Endothelial cell of umbilical vein (primary cell): Measurements from ENCODE around the gene CROCC2. TPM values are rescaled to one million over a fixed set of nuclear protein-coding genes. Genes with fewer than 3 reads are reported as not detected.

Experiments
- BruUV-seq: library from RNA; stranded (reverse); fragments of 400-500 nt; replicated peaks from 2 replicates; lab custom pipeline; 2021; lab: Mats Ljungman, UMichigan
- CTCF ChIA-PET: fragments of 300-600, 350-600 bp; sonication (Branson Sonifier 250); formaldehyde crosslinking; loops from one replicate; lab custom pipeline; 2021; ENCODE audit warnings: antibody characterized with exemption, inconsistent platforms; lab: Charles Lee
- POLR2A ChIA-PET: fragments of 300-600, 350-600 bp; sonication (Branson Sonifier 250); formaldehyde crosslinking; loops from one replicate; lab custom pipeline; 2021; ENCODE audit warnings: antibody characterized with exemption, inconsistent platforms; lab: Charles Lee
- DNase-seq: peaks from one replicate; pipeline ENCODE4 v3.0.0-alpha.2; 2011; ENCODE audit warnings: low read depth, low spot score
- FAIRE-seq: peaks from 2 replicates; lab custom pipeline; 2011; peaks lifted over from hg19 to GRCh38; lab: Jason Lieb, UNC
- H2AFZ ChIP-seq: 2 replicates; pipeline ENCODE4 v1.6.0; 2012; ENCODE audit warnings: low read depth, low read length, control low read depth, inconsistent platforms
- H3K27ac ChIP-seq: 2 replicates; pipeline ENCODE4 v1.5.1; 2011; ENCODE audit warnings: low read depth, mild to moderate bottlenecking, control low read depth, low read length, moderate library complexity; ENCODE audit not compliant: insufficient read depth
- H3K27me3 ChIP-seq, 2 experiments: 2 replicates each; pipeline versions ENCODE4 v1.6.0 to v1.6.1; 2011; ENCODE audit warnings: low read length in 2 of 2, mixed read lengths in 1 of 2; ENCODE audit not compliant: control insufficient read depth in 2 of 2, insufficient read depth in 2 of 2
- H3K36me3 ChIP-seq, 2 experiments: 2 replicates in 1 of 2; 3 replicates in 1 of 2; pipeline ENCODE4 v1.5.1; 2011; ENCODE audit warnings: low read length in 2 of 2, mild to moderate bottlenecking in 1 of 2, moderate library complexity in 1 of 2; ENCODE audit not compliant: control insufficient read depth in 2 of 2, insufficient read depth in 2 of 2; ENCODE audit errors: extremely low read depth in 1 of 2
- H3K4me1 ChIP-seq: 3 replicates; pipeline ENCODE4 v1.5.1; 2011; ENCODE audit warnings: mild to moderate bottlenecking, low read length; ENCODE audit not compliant: control insufficient read depth, insufficient read depth; ENCODE audit errors: extremely low read depth
- H3K4me2 ChIP-seq: 2 replicates; pipeline ENCODE4 v1.6.1; 2011; ENCODE audit warnings: low read length, control low read depth, mixed read lengths; ENCODE audit not compliant: insufficient read depth
- H3K4me3 ChIP-seq, 3 experiments: fragments of 200-600 bp in 1 of 3; sonication (generic), shearing (Covaris generic) in 1 of 3; replicated peaks in 1 of 3; 2 replicates each; pipeline ENCODE4 v1.5.1; 2011 to 2016; ENCODE audit warnings: control low read depth in 3 of 3, low read length in 3 of 3, mild to moderate bottlenecking in 2 of 3, inconsistent platforms in 1 of 3, low read depth in 1 of 3, moderate library complexity in 1 of 3; ENCODE audit not compliant: insufficient read depth in 1 of 3
- H3K79me2 ChIP-seq: 2 replicates; pipeline ENCODE4 v1.6.0; 2012; ENCODE audit warnings: low read length, inconsistent platforms; ENCODE audit not compliant: control insufficient read depth, insufficient read depth
- H3K9ac ChIP-seq: replicated peaks from 2 replicates; pipeline ENCODE3; 2011; ENCODE audit warnings: low read length, control low read depth; ENCODE audit not compliant: insufficient read depth; ENCODE audit errors: extremely low read depth
- H3K9me1 ChIP-seq: replicated peaks from 3 replicates; pipeline ENCODE4 v1.6.0; 2011; ENCODE audit warnings: mild to moderate bottlenecking, low read length; ENCODE audit not compliant: control insufficient read depth, insufficient read depth; ENCODE audit errors: extremely low read depth
- H3K9me3 ChIP-seq: replicated peaks from 2 replicates; pipeline ENCODE4 v1.5.1; 2012; ENCODE audit warnings: low read length, inconsistent platforms; ENCODE audit not compliant: control insufficient read depth, insufficient read depth
- H4K20me1 ChIP-seq: replicated peaks from 2 replicates; pipeline ENCODE3; 2011; ENCODE audit warnings: mild to moderate bottlenecking, low read length; ENCODE audit not compliant: control insufficient read depth, insufficient read depth; ENCODE audit errors: extremely low read depth
- EZH2 ChIP-seq: IDR thresholded peaks from 2 replicates; pipeline ENCODE4 v1.6.1; 2012; ENCODE audit warnings: borderline replicate concordance, low read depth, mild to moderate bottlenecking, moderate library complexity, low read length, inconsistent platforms; ENCODE audit not compliant: severe bottlenecking
- FOS ChIP-seq: IDR thresholded peaks from 2 replicates; pipeline ENCODE4 v1.6.1; 2011; ENCODE audit warnings: mild to moderate bottlenecking, low read length, moderate library complexity, borderline replicate concordance; ENCODE audit not compliant: insufficient read depth
- GATA2 ChIP-seq: IDR thresholded peaks from 2 replicates; pipeline ENCODE4 v1.7.0; 2011; ENCODE audit warnings: low read depth, mild to moderate bottlenecking, moderate library complexity, mixed read lengths, low read length; ENCODE audit not compliant: insufficient read length, insufficient read depth
- JUN ChIP-seq: IDR thresholded peaks from 2 replicates; pipeline ENCODE4 v1.6.1; 2011; ENCODE audit warnings: borderline replicate concordance, low read depth; ENCODE audit not compliant: insufficient read length, insufficient read depth
- MAX ChIP-seq: IDR thresholded peaks from 2 replicates; pipeline ENCODE4 v1.6.1; 2011; ENCODE audit not compliant: insufficient read depth, insufficient read length
- MYC ChIP-seq: IDR thresholded peaks from one replicate; pipeline ENCODE4 v1.6.1; 2011; ENCODE audit warnings: mild to moderate bottlenecking, low read depth, low read length
- POLR2A ChIP-seq: IDR thresholded peaks from 2 replicates; pipeline ENCODE4 v1.6.1; 2012; ENCODE audit warnings: low read depth, mild to moderate bottlenecking, control low read depth, low read length
- POLR2AphosphoS5 ChIP-seq: IDR thresholded peaks from 2 replicates; pipeline ENCODE4 v1.6.1; 2012; ENCODE audit warnings: low read depth, mild to moderate bottlenecking, control low read depth, low read length, moderate library complexity; ENCODE audit not compliant: insufficient read depth
- dilution Hi-C: fragments of 300-500 bp; cut with MboI; formaldehyde crosslinking; loops from one replicate; pipeline ENCODE4 v1.15.0; 2019; ENCODE audit warnings: low sequenced_read_pairs; ENCODE audit not compliant: extremely low pct_ligation_motif_present
- intact Hi-C: fragments of 100-400 bp; cut with micrococcal nuclease; formaldehyde crosslinking; loops from one replicate; pipeline ENCODE4 v1.10.0; 2022
- polyA plus RNA-seq, 4 experiments: library from polyadenylated mRNA; depleted of rRNA in 3 of 4; stranded (reverse) in 3 of 4; unstranded in 1 of 4; fragments of >200 nt; gene quantifications; 2 replicates each; pipeline versions ENCODE4 v1.2.1 to v1.2.3, GENCODE V29; 2011 to 2012; ENCODE audit warnings: missing spikeins in 1 of 4
- total RNA-seq: library from RNA; stranded (reverse); gene quantifications from 2 replicates; pipeline ENCODE4 v1.2.3, GENCODE V29; 2021
- TF ChIP-seq, protein P1 (sequence below), 2 donors: IDR thresholded peaks; 1 replicate in 1 of 2; 2 replicates in 1 of 2; pipeline ENCODE4 v1.5.1; 2011; ENCODE audit warnings: low read length in 2 of 2, mild to moderate bottlenecking in 2 of 2, moderate library complexity in 2 of 2, control low read depth in 1 of 2, inconsistent platforms in 1 of 2, low read depth in 1 of 2; ENCODE audit not compliant: insufficient read depth in 1 of 2; ENCODE audit errors: extremely low read depth in 1 of 2

CROCC2 gene
- total and polyA plus RNA-seq, 2 donors (not counting 3 experiments of a cell fraction or from before 2014, with no cell fraction given) = not detected

DNA sequence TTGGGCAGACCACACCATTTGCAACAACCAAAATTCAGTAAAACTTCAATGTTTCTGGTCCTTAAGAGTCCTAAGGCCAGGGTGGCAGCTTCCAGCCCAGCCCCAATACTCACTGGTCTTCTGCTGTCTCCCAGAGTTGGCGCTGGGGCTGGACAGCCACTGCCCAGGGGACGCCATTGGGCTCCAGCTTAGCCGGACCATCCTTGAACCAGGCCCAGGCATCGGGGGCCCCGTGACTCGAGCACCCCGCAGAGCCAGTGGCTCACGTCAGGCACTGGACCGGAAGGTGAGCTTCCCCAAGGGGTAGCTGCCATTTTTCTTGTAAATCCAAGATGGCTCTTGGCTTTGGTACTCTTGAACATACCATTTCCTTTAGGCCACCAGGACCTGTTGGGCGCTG is 114.1 kb downstream of the CROCC2 start:
- Histone ChIP-seq H3K79me2 (no peaks in the 10 kb centered on the region), H2AFZ (no peak overlapping the region), H3K9me3 (no peaks in the 10 kb centered on the region), H3K27me3 (no peaks in the 10 kb centered on the region), H3K27ac (no peak overlapping the region), H3K4me3 (no peak overlapping the region), H3K4me1 (no peaks in the 10 kb centered on the region), H4K20me1 (no peaks in the 10 kb centered on the region), H3K9ac (no peak overlapping the region), H3K36me3 (no peaks in the 10 kb centered on the region), H3K9me1 (no peaks in the 10 kb centered on the region), H3K4me2 (no peak overlapping the region)
- no TSS peak for BruUV-seq
- CTCF ChIA-PET = interaction anchor here (1.1 kb wide), 1 partner anchor 10 kb away, joined by 7 read pairs; no protein-coding TSS in a partner anchor
- POLR2A ChIA-PET = no interaction called here
- intact Hi-C loops (no loop called here), dilution Hi-C loops (no loop called here)
- FAIRE-seq = no peak
- DNase-seq = no peak
- TF ChIP-seq, protein P1, sequence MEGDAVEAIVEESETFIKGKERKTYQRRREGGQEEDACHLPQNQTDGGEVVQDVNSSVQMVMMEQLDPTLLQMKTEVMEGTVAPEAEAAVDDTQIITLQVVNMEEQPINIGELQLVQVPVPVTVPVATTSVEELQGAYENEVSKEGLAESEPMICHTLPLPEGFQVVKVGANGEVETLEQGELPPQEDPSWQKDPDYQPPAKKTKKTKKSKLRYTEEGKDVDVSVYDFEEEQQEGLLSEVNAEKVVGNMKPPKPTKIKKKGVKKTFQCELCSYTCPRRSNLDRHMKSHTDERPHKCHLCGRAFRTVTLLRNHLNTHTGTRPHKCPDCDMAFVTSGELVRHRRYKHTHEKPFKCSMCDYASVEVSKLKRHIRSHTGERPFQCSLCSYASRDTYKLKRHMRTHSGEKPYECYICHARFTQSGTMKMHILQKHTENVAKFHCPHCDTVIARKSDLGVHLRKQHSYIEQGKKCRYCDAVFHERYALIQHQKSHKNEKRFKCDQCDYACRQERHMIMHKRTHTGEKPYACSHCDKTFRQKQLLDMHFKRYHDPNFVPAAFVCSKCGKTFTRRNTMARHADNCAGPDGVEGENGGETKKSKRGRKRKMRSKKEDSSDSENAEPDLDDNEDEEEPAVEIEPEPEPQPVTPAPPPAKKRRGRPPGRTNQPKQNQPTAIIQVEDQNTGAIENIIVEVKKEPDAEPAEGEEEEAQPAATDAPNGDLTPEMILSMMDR (IDR thresholded peaks at IDR 0.05; ENCODE audit: extremely low read depth in 1 of 2, insufficient read depth in 1 of 2, low read depth in 1 of 2, low read length in 2 of 2) = no peak
- TF ChIP-seq FOS (no peak), GATA2 (no peak), EZH2 (no peak), JUN (no peak)

GRCh38 chr2:241020629-241021190 is 114.6 kb downstream of the CROCC2 start:
- Histone ChIP-seq H4K20me1 (no peaks in the 10 kb centered on the region), H2AFZ (no peak overlapping the region), H3K27me3 (no peaks in the 10 kb centered on the region), H3K4me2 (no peak overlapping the region), H3K9ac (no peak overlapping the region), H3K36me3 (no peaks in the 10 kb centered on the region), H3K9me1 (no peaks in the 10 kb centered on the region), H3K9me3 (no peaks in the 10 kb centered on the region), H3K4me1 (no peaks in the 10 kb centered on the region), H3K79me2 (no peaks in the 10 kb centered on the region), H3K4me3 (no peak overlapping the region), H3K27ac (no peak overlapping the region)
- ChIA-PET CTCF (interaction anchor here (1.1 kb wide), 1 partner anchor 11 kb away, joined by 7 read pairs; no protein-coding TSS in a partner anchor), POLR2A (no interaction called here)
- BruUV-seq = no TSS peak
- TF ChIP-seq POLR2AphosphoS5 (no peak), JUN (no peak), MAX (no peak), GATA2 (no peak), FOS (no peak), EZH2 (no peak), MYC (no peak), POLR2A (no peak)
- TF ChIP-seq, protein P1 (IDR thresholded peaks at IDR 0.05; ENCODE audit: extremely low read depth in 1 of 2, insufficient read depth in 1 of 2, low read depth in 1 of 2, low read length in 2 of 2) = no peak
- intact Hi-C loops (no loop called here), dilution Hi-C loops (no loop called here)
- DNase-seq (no peak), FAIRE-seq (no peak)
